Activated effector memory CD4-positive, alpha-beta T cell treated with anti-CD3 and anti-CD28 coated beads, Interleukin-2, amount 50 U/mL, for 16 hours (primary cell): ENCODE measurements around the gene TMCC3.
"Not testable (repeated sequence)": the region's sequence is repeated elsewhere in the genome, so short reads cannot be mapped to it uniquely, and the experiment has no call there.

Source experiments
- DNase-seq: peaks from one replicate; pipeline ENCODE4 v3.0.0-alpha.2; 2020

Gene TMCC3

GRCh38 chr12:94597268-94597667 lies 53.1 kb downstream of the TMCC3 start:
- DNase-seq, result no peak

DNA sequence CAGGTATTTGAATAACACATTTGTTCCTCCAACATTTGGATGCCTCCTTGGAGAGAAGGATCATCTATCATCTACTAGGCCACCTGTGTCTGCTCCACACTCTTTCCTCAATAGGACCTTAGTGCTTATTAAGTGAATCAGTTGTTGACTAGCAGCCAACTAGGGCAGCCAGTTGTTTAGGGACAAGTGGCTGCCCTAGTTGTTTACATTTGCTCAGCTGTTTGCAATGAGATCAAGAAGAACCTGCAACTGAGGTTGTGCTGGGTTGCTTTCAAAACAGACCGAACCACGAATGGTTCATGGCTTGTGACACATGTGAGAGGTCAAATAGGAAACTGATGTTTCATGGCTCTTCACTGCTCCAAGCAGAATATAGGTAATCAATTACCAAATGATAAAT lies 53.8 kb downstream of the TMCC3 start:
- DNase-seq, result no peak

- no peak for DNase-seq
These were observed 55.2 kb downstream of the TMCC3 start for GRCh38 chr12:94595152-94595551.

GRCh38 chr12:94594443-94594825 lies 55.9 kb downstream of the TMCC3 start:
- DNase-seq, result no peak

- DNase-seq, result no peak
These were observed 56.4 kb downstream of the TMCC3 start for GRCh38 chr12:94593822-94594442.

DNA sequence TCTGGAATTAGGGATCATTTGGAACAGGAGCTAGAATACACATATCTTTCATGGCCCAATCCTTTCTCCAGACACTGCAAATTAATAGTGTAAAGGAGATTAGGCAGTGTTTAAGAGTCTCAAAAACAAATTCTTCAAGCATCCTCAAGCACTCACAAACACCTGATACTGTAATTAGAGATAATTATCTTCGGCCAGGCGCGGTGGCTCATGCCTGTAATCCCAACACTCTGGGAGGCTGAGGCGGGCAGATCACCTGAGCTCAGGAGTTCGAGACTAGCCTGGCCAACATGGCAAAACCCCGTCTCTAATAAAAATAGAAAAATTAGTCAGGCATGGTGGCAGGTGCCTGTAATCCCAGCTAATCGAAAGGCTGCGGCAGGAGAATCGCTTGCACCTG lies 57.6 kb downstream of the TMCC3 start:
- DNase-seq, result not testable (repeated sequence)

- DNase-seq, result no peak
These were observed 58.3 kb downstream of the TMCC3 start for GRCh38 chr12:94592080-94592479.

- no peak for DNase-seq
These were observed 59.9 kb downstream of the TMCC3 start for GRCh38 chr12:94590428-94590827.

DNA sequence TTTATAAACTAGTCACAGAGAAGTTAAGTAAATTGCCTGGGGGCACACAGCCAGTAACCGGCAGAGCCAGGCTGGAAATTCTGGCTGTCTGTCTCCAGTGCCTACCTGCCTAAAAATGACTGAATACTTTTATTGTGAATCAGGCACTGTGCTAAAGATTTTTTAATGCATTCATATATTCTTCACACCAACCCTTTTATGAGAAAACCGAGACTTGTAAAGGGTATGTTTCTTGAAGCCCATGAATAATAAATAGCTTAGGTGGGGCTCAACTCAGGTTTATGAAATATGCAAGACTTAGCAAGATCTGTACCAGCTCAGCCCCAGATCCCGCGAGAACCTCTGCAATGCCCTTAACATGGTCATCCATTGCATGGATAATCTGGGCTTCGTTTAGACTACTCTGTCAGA lies 60.8 kb downstream of the TMCC3 start:
- no peak for DNase-seq

DNA sequence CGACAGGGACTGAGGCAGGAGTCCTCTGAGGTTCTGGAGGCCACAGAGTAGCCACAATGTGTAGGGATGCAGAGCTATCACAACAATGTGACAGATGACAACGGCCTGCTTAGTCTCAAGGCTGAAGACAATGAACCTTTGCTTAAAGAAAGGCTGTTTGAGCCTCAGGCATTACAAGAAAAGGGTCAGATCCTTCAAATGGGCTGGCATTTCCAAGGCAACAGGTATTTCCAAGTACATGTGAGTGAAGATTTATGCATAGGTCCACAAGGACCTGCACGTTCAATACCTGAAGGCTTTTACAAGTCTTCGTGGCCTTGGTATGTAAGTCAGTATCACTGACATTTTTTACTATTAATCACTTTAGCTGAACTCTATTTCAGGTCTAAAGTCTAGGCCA lies 62.0 kb downstream of the TMCC3 start:
- no peak for DNase-seq

- DNase-seq, result no peak
These were observed 62.8 kb downstream of the TMCC3 start for GRCh38 chr12:94587266-94588241.

- DNase-seq, result no peak
These were observed 63.6 kb downstream of the TMCC3 start for GRCh38 chr12:94586589-94587259.

GRCh38 chr12:94585626-94586025 lies 64.7 kb downstream of the TMCC3 start:
- DNase-seq, result no peak

DNA sequence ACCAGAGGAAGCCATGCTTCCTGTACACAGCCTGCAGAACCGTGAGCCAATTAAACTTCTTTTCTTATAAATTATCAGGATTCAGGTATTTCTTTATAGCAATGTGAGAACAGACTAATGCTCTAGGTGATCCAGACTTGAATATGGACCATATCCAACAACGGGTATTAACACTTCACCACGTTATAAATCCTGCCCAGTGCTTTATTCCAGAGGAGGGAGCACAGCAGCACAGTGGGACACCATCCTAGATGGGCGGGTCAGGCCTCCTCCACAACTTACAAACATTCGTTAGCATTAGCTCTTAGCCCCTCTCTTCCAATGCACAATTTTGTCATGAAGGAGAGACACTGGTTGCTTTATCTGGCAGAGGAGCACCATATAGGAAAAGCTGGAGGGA lies 66.0 kb downstream of the TMCC3 start:
- DNase-seq, result no peak

GRCh38 chr12:94582591-94582990 lies 67.8 kb downstream of the TMCC3 start:
- no peak for DNase-seq

DNA sequence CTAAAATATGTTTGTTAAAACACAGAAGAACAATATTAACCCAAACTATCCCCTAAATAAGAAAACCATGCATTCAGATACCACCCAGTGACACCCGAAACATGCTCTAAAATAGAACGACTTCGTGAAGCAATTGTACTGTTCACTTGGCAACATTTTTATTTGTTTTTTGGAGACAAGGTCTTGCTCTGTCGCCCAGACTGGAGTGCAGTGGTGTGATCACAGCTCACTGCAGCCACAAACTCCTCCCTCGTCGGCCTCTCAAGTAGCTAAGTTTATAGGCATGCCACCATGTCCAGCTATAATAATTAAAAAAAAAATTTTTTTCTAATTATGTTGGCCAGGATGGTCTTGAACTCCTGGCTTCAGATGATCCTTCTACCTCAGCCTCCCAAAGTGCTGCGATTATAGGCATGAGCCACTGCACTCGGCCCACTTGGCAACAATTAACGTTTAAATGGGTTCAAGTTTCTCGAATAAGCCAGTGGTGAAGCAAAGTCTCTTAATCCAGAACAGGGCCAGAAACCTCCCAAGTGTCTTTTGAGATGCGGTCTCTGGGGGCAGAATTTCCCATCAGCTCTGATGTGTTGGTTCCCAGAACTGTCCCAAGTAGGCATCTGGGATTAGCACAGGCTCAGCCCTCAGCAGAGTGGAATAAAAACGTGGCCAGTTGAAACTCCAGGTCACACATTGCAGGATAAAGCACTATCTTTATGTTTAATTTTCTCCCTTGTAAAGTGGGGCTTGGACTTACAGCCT lies 74.5 kb downstream of the TMCC3 start:
- DNase-seq, result no peak

DNA sequence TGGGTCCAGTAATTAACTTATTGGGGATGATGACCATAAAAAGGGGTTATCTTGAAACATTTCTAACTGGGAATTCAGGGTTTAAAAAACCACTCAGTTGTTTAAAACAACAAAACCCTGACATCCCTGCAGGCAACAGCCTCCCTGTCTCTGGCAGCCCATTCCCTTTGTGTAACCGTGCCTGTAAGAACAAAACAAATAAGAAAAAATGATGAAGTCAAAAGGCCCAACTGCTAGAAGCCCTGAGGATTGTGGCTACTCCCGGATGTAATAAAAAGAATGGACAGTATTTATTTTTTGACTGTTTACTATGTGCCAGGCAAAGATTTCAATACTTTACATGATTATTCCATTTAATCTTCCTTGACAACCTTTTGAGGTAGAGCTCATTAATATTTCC lies 75.3 kb downstream of the TMCC3 start:
- no peak for DNase-seq

DNA sequence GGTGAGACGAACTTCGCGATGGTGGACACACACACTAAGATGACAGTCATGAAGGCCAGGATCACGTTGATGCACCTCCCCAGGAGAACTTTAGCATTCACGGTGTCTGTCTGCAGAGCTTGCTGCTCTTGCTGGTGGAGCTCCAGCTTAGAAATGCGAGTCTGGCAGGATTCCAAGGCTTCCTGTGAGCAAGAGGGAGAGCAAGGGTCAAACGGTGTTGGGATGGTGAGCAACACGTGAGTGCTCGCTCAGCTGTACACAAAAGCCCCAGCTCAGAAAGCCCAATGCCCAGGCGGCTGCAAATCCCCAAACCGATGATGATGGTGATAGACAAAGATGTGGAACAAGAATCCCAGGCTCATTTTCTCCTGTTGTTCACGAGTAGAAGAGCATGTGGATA lies 78.8 kb downstream of the TMCC3 start:
- no peak for DNase-seq

- DNase-seq, result no peak
These were observed 80.2 kb downstream of the TMCC3 start for GRCh38 chr12:94570161-94570560.

GRCh38 chr12:94567761-94568160 lies 82.6 kb downstream of the TMCC3 start:
- DNase-seq, result no peak

DNA sequence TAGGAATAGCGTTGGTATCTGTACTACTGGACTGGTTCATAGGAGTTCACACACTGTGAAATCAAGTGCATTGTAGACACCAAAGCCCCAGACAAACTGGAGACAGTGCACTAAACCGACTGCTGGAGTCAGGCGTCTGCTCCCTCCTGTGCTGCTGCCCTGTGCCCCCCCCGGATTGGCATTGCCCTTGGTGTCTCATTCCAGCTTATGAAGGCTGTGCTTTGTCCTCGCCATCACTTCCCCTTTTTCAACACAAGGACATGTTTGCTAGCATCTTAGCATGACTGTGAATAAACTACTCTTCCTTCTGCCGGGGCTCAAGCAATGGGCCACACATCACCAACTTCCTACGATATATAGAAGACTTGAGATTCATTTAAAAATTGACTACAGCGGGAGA lies 84.0 kb downstream of the TMCC3 start:
- DNase-seq, result no peak

DNA sequence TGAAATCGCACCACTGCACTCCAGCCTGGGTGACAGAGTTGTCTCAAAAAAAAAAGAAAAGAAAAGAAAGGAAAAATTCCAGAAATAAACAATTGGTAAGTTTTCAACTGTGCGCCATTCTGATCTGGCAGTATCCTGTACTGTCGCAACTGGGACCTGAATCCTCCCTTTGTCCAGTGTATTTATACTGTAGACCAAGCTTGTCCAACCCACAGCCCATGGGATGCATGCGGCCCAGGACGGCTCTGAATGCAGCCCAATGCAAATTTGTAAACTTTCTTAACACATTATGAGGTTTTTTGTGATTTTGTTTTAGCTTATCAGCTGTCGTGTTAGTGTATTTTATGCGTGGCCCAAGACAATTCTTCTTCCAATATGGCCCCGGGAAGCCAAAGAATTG lies 84.7 kb downstream of the TMCC3 start:
- DNase-seq, result no peak

DNA sequence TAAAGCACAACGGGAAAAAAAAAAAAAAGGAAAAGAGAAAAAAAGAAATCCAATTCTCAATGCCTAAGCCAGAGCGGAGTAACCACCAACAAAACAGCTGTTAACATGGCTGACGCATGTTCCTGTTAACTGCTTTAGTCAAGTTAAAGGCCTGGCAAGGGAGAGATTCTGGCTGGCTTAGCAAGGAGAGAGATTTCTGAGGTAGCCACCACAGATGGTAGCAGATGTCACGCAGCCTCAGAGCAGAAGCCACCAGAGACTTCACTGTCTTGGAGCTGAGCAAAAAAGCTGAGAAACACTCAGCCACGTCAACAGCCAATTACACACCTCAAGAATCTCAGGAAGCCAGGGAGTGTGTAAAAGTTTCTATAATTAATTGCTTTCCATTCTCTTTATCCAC lies 87.1 kb downstream of the TMCC3 start:
- DNase-seq, result no peak
